HT-29 (cell line): ENCODE data around the gene HOXB5. TPM values are rescaled to one million over a fixed set of nuclear protein-coding genes. Genes with fewer than 3 reads are reported as not detected.

Source experiments
- DNase-seq: peaks from one replicate; pipeline ENCODE4 v3.0.0-alpha.2; 2015; ENCODE audit warnings: low spot score
- total RNA-seq: library from RNA; depleted of rRNA; stranded (reverse); fragments of >200 nt; shearing (Covaris generic); gene quantifications from 2 replicates; pipeline ENCODE4 v1.2.3, GENCODE V29; 2014

The HOXB5 gene
- total RNA-seq, 1 experiment from 2014 or later: 7.5 TPM

GRCh38 chr17:48550502-48551213 is 42.9 kb downstream of the HOXB5 start:
- DNase-seq: no peak

DNA sequence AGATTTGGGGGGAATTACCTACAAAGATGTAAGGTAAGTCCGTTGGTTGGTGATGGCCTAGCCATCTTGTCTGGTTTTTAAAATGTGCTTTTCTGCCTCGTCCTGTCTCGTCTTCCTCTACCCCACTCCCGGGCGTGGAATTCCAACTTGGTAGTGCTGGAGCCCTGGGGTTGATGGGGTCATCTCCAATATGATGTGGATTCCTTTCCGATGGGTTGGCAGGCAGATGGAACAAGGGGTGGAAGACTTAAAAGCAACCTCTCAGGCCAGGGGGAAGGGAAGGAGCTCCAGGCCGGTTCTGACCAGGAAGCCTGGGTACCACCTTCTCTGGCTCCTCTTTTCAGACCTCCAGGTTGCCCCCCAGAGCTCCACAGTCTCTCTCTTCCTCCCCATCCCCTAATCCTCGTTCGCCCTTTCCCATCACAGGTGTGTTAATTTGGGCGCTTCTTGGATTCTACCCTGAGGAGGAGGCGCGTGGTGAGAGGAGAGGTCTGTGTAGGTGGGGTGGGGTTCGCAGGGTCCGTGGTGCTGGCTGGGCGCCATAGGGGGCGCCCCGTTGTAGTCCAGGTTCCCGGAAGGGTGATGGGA is 43.6 kb downstream of the HOXB5 start:
- DNase-seq: no peak

DNA sequence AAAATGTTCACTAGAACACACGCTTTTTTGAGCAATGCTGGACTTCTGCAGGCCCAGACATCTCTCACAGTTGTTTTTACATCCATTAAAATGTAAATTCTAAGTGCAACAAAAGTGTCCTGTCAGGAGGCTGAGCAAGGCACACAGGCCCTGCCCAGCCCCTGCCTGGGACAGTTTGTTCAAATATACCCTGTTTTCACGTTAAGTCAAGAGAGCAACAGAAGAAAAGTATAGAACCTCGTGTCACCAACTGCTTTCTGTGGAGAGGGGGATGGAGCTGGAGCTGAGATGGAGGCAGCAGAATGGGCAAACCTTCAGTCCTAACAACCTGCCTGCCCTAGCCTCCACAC is 44.3 kb downstream of the HOXB5 start:
- DNase-seq: no peak

GRCh38 chr17:48548523-48549280 is 44.9 kb downstream of the HOXB5 start:
- DNase-seq: no peak

DNA sequence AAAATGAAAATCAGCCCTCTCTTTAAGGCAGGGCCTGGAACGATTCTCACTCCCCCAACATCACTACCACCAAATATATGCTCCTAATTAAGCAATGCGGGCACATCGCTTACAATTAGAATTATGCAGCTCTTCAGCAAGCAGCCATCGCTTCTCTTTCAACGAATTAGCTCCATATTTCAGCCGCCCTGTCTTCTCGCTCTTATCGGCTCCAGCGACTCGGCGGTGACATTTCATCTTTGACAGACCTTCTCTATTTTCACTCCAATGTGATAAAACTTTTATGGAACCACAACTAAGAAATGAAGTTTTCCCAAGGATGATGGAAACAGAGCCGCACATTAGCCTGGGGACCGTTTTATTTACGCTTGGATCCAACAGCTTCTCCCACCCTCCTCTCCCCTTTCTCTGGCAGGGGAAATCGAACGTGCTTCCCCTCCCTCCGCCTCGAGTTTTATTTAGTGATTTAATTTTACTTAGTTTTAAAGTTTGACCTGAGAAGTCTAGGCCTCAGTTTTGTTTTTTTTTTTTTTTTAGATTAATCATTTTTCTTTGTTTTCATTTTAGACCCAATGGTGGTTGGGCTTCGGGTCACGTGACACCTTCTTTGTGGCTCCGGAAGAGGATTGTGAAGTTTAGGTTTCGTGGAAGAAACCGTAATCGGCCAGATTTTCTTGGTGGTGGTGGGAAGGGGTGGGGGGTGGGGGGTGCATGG is 45.6 kb downstream of the HOXB5 start:
- DNase-seq: no peak

GRCh38 chr17:48546924-48547807 is 46.4 kb downstream of the HOXB5 start:
- no peak for DNase-seq

GRCh38 chr17:48546137-48546923 is 47.2 kb downstream of the HOXB5 start:
- no peak for DNase-seq

GRCh38 chr17:48545539-48545938 is 48.0 kb downstream of the HOXB5 start:
- DNase-seq: no peak

DNA sequence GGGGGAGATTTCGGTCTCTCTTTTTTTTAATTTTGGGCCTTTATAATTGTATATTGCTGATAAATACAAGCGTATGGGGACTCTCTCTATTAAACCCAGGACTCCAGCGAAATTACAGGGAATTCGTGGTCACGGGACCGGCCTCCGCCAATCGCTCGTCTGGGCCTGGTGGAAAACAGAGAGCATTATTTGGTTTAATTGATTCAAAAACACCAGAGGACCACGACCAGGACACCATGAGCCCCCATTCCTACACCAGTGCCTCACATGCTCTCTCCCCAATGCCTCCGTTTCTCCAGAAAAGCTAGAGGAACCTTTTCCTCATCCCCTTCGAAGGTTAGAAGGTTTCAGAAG is 48.6 kb downstream of the HOXB5 start, which contains the start of gene HOXB2:
Gene HOXB2 (minus strand): TSS at position 88 of the 354 bp plus-strand sequence. CDS start 198 bp downstream, outside the sequence.
- DNase-seq: no peak

- DNase-seq: no peak
These were observed 49.1 kb downstream of the HOXB5 start for GRCh38 chr17:48544349-48545021.

- DNase-seq: no peak
These were observed 49.7 kb downstream of the HOXB5 start for GRCh38 chr17:48543854-48544348.

- peak; percentile 65 for DNase-seq
These were observed 50.3 kb downstream of the HOXB5 start for GRCh38 chr17:48543107-48543853.

DNA sequence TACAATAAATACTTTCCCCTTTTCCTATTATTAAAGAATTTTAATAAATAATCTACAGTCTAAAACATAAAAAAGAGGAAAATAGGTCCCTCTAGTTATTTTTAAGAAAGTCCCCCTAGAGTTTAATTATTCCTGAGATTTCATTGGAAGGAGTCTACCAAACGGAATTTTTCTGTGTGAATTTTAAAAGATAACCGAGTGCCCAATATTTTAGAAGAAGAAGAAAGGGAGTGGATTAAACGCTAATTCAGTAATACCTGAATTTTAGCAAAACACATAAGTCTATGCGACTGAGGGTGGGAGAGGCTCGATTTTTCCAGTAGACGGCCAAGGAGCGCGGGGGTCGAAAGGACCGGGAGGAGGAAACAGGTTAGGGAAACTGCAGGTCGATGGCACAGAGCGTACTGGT is 50.9 kb downstream of the HOXB5 start:
- DNase-seq: no peak

GRCh38 chr17:48542114-48542656 is 51.4 kb downstream of the HOXB5 start:
- DNase-seq: no peak

- no peak for DNase-seq
These were observed 51.9 kb downstream of the HOXB5 start for GRCh38 chr17:48541577-48542113.
